ENCODE measurements around the gene PTPRK.
"Not testable (repeated sequence)": the region's sequence is repeated elsewhere in the genome, so short reads cannot be mapped to it uniquely, and the experiment has no call there.

Gene PTPRK

GRCh38 chr6:127939442-127940066, 580.8 kb downstream of the PTPRK start:
- no peak for DNase-seq

- no peak for DNase-seq
Measured at GRCh38 chr6:127938701-127939100, 581.7 kb downstream of the PTPRK start.

- DNase-seq, result no peak
Measured at GRCh38 chr6:127937747-127938146, 582.7 kb downstream of the PTPRK start.

- no peak for DNase-seq
Measured at GRCh38 chr6:127937102-127937501, 583.3 kb downstream of the PTPRK start.

- no peak for DNase-seq
Measured at GRCh38 chr6:127934956-127935355, 585.4 kb downstream of the PTPRK start.

GRCh38 chr6:127933852-127934840, 586.3 kb downstream of the PTPRK start:
- no peak for DNase-seq

GRCh38 chr6:127933137-127933536, 587.3 kb downstream of the PTPRK start:
- no peak for DNase-seq

GRCh38 chr6:127932708-127933107, 587.7 kb downstream of the PTPRK start:
- DNase-seq, result no peak

- not testable (repeated sequence) for DNase-seq
Measured at GRCh38 chr6:127926441-127926840, 594.0 kb downstream of the PTPRK start.

- no peak for DNase-seq
Measured at GRCh38 chr6:127924440-127924839, 596.0 kb downstream of the PTPRK start.

GRCh38 chr6:127924031-127924430, 596.4 kb downstream of the PTPRK start:
- DNase-seq, result no peak

GRCh38 chr6:127923135-127923534, 597.3 kb downstream of the PTPRK start:
- DNase-seq, result no peak

- no peak for DNase-seq
Measured at GRCh38 chr6:127921982-127922381, 598.4 kb downstream of the PTPRK start.

- no peak for DNase-seq
Measured at GRCh38 chr6:127920804-127921203, 599.6 kb downstream of the PTPRK start.

All from activated CD4-positive, alpha-beta T cell treated with anti-CD3 and anti-CD28 coated beads for 1 hour (primary cell).